GM12865 (cell line): ENCODE measurements around the gene IL18R1.
A peak's percentile ranks its signal among the peaks of the same experiment; 100 is the strongest.

ENCODE experiments used
- DNase-seq: peaks from one replicate; pipeline ENCODE4 v3.0.0; 2010; ENCODE audit warnings: low read depth
- H3K4me3 ChIP-seq: 2 replicates; pipeline ENCODE4 v1.5.1; 2011; ENCODE audit warnings: mild to moderate bottlenecking, low read depth, low read length, control low read depth
- TF ChIP-seq, protein P1 (sequence below): IDR thresholded peaks from 2 replicates; pipeline ENCODE4 v1.5.1; 2011; ENCODE audit warnings: low read length, control low read depth, low read depth, inconsistent platforms; ENCODE audit not compliant: insufficient read depth; ENCODE audit errors: missing control alignments

The IL18R1 gene

GRCh38 chr2:102357937-102358336 lies 2.3 kb downstream of the IL18R1 start:
- peak overlapping the region; percentile 92 for H3K4me3 ChIP-seq
- DNase-seq, result peak; percentile 44
- TF ChIP-seq, protein P1, sequence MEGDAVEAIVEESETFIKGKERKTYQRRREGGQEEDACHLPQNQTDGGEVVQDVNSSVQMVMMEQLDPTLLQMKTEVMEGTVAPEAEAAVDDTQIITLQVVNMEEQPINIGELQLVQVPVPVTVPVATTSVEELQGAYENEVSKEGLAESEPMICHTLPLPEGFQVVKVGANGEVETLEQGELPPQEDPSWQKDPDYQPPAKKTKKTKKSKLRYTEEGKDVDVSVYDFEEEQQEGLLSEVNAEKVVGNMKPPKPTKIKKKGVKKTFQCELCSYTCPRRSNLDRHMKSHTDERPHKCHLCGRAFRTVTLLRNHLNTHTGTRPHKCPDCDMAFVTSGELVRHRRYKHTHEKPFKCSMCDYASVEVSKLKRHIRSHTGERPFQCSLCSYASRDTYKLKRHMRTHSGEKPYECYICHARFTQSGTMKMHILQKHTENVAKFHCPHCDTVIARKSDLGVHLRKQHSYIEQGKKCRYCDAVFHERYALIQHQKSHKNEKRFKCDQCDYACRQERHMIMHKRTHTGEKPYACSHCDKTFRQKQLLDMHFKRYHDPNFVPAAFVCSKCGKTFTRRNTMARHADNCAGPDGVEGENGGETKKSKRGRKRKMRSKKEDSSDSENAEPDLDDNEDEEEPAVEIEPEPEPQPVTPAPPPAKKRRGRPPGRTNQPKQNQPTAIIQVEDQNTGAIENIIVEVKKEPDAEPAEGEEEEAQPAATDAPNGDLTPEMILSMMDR, result no peak

GRCh38 chr2:102358496-102358895 lies 2.9 kb downstream of the IL18R1 start:
- no peak for DNase-seq
- peak overlapping the region; percentile 21; the same call in 1 of the 2 replicates for H3K4me3 ChIP-seq
- TF ChIP-seq, protein P1, result no peak

DNA sequence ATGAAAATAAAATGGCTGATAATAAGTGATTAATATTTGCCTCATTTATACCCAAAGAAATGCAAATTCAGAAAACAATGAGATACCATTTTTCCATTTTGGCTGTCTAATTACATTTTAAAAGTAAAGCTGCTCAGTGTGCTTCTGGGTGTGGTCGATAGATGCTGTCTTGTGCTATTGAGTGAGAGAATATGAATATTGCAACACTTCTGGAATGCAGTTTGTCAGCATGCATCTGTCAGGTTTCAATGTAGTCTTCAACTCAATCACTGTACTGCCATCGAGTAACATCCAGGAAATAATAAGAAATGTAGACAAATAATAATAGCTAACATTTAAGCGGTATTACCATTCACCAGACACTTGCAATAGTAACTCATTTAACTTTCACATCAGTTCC lies 3.9 kb downstream of the IL18R1 start:
- no peak for DNase-seq
- H3K4me3 ChIP-seq, result no peak overlapping the region
- TF ChIP-seq, protein P1, result no peak

GRCh38 chr2:102361632-102362241 lies 6.1 kb downstream of the IL18R1 start:
- TF ChIP-seq, protein P1, result no peak
- DNase-seq, result no peak
- H3K4me3 ChIP-seq, result no peak overlapping the region

GRCh38 chr2:102365763-102366162 lies 10.2 kb downstream of the IL18R1 start:
- TF ChIP-seq, protein P1, result no peak
- H3K4me3 ChIP-seq, result no peak overlapping the region
- no peak for DNase-seq

DNA sequence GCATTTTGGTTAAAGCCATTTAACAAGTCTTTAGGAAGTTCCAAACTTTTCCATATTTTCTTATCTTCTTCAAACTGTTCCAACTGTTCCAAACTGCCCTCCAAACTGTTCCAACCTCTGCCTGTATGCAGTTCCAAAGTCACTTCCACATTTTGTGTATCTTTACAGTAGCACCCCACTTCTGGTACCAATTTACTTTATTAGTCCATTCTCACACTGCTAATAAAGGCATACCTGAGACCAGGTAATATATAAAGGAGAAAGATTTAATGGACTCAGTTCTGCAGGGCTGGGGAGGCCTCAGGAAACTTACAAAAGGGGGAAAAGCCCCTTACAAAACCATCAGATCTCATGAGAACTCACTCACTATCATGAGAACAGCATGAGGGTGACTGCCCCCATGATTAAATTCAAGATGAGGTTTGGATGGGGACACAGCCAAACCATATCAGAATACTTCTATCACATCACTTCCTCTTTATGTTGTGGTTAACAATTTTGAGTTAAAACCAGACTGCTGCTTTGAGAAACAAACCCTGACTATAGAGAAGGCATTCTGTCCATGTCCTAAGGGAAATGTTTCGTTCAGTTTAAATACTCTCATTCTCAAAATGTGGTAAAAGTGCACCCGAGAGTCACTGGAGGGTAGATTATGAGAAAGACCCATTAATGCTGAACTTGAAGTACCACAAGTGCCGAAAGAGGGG lies 11.0 kb downstream of the IL18R1 start:
- DNase-seq, result peak; percentile 82
- no peak overlapping the region for H3K4me3 ChIP-seq
- TF ChIP-seq, protein P1, result no peak
